ENCODE results near the gene AKAP13. TPM values are rescaled to one million over a fixed set of nuclear protein-coding genes. Genes with fewer than 3 reads are reported as not detected.
"Not testable (repeated sequence)": the region's sequence is repeated elsewhere in the genome, so short reads cannot be mapped to it uniquely, and the experiment has no call there.

Gene AKAP13
- total RNA-seq, 2 experiments from 2014 or later = 85.1 to 104 TPM

GRCh38 chr15:85340321-85340665, 40.1 kb upstream of the AKAP13 start:
- POLR2A ChIA-PET = interaction anchor here (0.6 kb wide), 1 partner anchor 41 kb away, joined by 3 read pairs; no protein-coding TSS in a partner anchor
- Mint-ChIP-seq H3K9me3 (ENCODE audit: low read depth) (no peaks in the 10 kb centered on the region), H3K27me3 (no peaks in the 10 kb centered on the region), H3K4me3 (no peak overlapping the region), H3K36me3 (ENCODE audit: low read depth) (no peaks in the 10 kb centered on the region), H3K27ac (no peak overlapping the region), H3K4me1 (peaks cover 5% of the 10 kb centered on the region)
- no peak for DNase-seq
- no peak for ATAC-seq
- CTCF ChIA-PET = interaction anchor here (1.0 to 1.6 kb wide), 2 partner anchors 9 to 12 kb away, joined by 3 to 4 read pairs; no protein-coding TSS in a partner anchor
- intact Hi-C loops (cut with DNase I, micrococcal nuclease) = no loop called here

- ATAC-seq (no peak), DNase-seq (no peak)
- Mint-ChIP-seq H3K36me3 (ENCODE audit: low read depth) (no peaks in the 10 kb centered on the region), H3K9me3 (ENCODE audit: low read depth) (no peaks in the 10 kb centered on the region), H3K27ac (no peak overlapping the region), H3K4me1 (peaks cover 5% of the 10 kb centered on the region), H3K27me3 (no peaks in the 10 kb centered on the region), H3K4me3 (no peak overlapping the region)
- intact Hi-C loops (cut with DNase I, micrococcal nuclease) = no loop called here
- POLR2A ChIA-PET = no interaction called here
- CTCF ChIA-PET = interaction anchor here (1.0 kb wide), 1 partner anchor 13 kb away, joined by 3 read pairs; no protein-coding TSS in a partner anchor
Measured at GRCh38 chr15:85340852-85341251, 39.6 kb upstream of the AKAP13 start.

DNA sequence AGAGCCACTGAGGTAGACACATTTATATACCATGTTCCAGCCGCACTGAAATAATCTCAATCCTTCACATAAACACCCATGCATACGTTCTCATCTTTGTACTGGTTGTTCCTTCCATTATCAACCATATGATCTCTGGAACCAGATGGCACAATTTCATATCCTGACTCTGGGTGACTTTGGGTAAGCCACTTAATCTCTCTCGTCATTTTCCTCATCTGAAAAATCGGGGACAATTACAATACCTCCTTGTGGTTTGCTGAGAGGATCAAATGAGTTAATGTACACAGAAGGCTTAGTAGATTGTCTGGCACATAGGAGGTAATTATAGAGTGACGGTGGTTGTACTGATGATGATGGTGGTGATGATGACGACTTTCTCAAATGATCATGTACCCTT, 38.2 kb upstream of the AKAP13 start:
- POLR2A ChIA-PET; H3K27ac Mint-ChIP-seq; H3K4me3 Mint-ChIP-seq; intact Hi-C loops (cut with DNase I, micrococcal nuclease); H3K36me3 Mint-ChIP-seq (ENCODE audit: low read depth); CTCF ChIA-PET; ATAC-seq; H3K4me1 Mint-ChIP-seq; H3K9me3 Mint-ChIP-seq (ENCODE audit: low read depth); H3K27me3 Mint-ChIP-seq; DNase-seq: not testable (repeated sequence)

DNA sequence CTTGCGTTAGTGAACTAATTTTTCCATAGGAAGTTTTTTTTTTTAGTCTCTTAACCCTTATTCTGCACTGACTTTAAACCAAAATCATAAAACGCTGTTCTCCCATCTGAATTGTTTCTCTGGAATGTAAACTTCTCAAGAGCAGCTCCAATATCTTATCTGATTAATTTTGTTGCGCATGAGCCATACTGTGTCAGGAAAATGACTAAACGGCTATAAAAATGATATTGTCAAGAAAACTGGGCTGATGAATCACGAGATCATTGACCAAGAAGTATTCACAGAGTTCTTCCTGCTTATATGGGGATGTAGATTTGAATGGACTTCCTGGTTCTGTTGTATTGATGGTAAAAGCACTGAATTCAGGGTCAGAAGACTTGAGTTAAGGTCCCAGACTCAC, 37.0 kb upstream of the AKAP13 start:
- POLR2A ChIA-PET; ATAC-seq; intact Hi-C loops (cut with DNase I, micrococcal nuclease); H3K36me3 Mint-ChIP-seq (ENCODE audit: low read depth); H3K4me3 Mint-ChIP-seq; H3K27me3 Mint-ChIP-seq; CTCF ChIA-PET; H3K9me3 Mint-ChIP-seq (ENCODE audit: low read depth); DNase-seq; H3K27ac Mint-ChIP-seq; H3K4me1 Mint-ChIP-seq: not testable (repeated sequence)

DNA sequence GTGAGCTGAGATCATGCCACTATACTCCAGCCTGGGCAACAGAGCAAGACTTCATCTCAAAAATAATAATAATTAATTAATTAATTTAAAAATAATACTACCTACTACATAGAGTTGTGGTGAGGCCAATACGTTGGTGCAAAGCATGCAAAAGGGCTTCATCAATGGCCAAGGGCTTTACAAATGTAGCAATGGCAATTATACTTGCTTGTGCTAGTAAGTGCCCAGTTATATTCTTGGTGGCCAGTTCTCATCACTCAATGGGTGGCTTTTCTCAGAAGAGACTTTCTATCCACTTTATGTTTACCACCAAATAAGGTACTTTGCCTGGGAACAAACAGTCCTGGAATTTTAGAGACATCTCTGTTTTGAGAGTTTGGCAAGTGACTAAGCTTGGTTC, 36.2 kb upstream of the AKAP13 start:
- H3K27me3 Mint-ChIP-seq; H3K4me3 Mint-ChIP-seq; POLR2A ChIA-PET; DNase-seq; H3K36me3 Mint-ChIP-seq (ENCODE audit: low read depth); ATAC-seq; H3K4me1 Mint-ChIP-seq; H3K9me3 Mint-ChIP-seq (ENCODE audit: low read depth); H3K27ac Mint-ChIP-seq; CTCF ChIA-PET; intact Hi-C loops (cut with DNase I, micrococcal nuclease): not testable (repeated sequence)

DNA sequence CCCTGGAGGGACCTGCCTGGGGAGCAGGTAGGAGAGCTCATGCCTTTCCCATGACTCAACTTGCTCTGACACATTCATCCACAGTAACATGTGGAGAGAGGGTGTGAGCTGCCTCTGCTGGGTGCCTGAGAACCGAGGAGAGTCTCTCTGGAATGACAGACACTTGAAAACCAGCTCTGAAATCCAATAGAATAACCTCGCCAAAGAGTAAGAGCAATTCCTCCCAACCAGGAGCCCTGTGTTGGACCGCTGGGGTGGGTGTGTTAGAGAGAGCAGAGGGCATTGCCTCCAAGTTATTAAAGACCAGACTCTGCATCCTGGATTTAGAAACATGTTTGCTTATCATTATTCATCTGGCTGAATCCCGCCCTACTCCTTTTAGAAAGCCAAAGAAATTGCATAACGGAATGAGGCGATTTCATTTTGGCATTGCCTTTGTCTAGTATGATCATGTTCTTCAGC, 35.7 kb upstream of the AKAP13 start:
- CTCF ChIA-PET; H3K36me3 Mint-ChIP-seq (ENCODE audit: low read depth); H3K27ac Mint-ChIP-seq; H3K4me1 Mint-ChIP-seq; intact Hi-C loops (cut with DNase I, micrococcal nuclease); ATAC-seq; DNase-seq; POLR2A ChIA-PET; H3K27me3 Mint-ChIP-seq; H3K4me3 Mint-ChIP-seq; H3K9me3 Mint-ChIP-seq (ENCODE audit: low read depth): not testable (repeated sequence)

DNA sequence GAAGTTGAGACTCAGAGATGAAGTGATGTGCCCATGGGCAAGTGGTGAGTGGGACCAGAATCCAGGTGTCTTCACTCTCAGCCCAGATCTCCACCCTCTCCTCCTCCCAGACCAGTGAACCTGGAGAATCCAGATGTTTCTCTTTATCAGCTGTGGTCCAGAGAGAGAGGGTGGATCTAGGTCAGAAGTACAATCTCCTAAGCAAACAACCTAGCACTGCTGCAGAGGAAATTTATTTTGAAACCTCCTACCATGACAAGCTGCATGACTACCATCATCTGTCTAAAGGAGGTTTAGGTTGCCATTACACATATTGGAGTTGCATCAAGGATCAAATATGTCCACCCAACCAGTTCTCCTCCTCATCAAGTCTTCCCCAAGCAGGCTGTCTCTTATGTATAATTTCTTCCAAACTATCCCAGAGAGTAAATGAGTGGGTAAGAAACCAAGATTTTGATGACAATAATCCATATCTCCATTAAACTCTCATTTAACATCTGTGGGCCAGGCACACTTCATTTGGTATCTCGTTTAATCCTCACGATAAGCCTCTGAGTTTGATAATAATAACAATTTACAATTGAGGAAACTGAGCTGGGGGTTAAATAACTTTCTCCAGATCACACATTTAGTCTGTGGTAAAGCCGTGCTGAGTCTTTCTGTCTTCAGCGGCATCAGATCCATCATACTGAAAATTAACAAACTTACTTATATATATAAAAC, 35.0 kb upstream of the AKAP13 start:
- H3K27me3 Mint-ChIP-seq; POLR2A ChIA-PET; H3K9me3 Mint-ChIP-seq (ENCODE audit: low read depth); intact Hi-C loops (cut with DNase I, micrococcal nuclease); H3K27ac Mint-ChIP-seq; H3K4me3 Mint-ChIP-seq; DNase-seq; H3K4me1 Mint-ChIP-seq; H3K36me3 Mint-ChIP-seq (ENCODE audit: low read depth); ATAC-seq: not testable (repeated sequence)
- CTCF ChIA-PET = interaction anchor here (1.2 kb wide), 1 partner anchor 49 kb away, joined by 3 read pairs; no protein-coding TSS in a partner anchor

GRCh38 chr15:85346462-85347084, 33.8 kb upstream of the AKAP13 start:
- ATAC-seq = peak; percentile 73
- CTCF ChIA-PET = interaction anchor here (1.2 kb wide), 1 partner anchor 50 kb away, joined by 3 read pairs; no protein-coding TSS in a partner anchor
- H3K27ac Mint-ChIP-seq; intact Hi-C loops (cut with DNase I, micrococcal nuclease); POLR2A ChIA-PET; H3K4me3 Mint-ChIP-seq; H3K4me1 Mint-ChIP-seq; H3K27me3 Mint-ChIP-seq; H3K9me3 Mint-ChIP-seq (ENCODE audit: low read depth); DNase-seq; H3K36me3 Mint-ChIP-seq (ENCODE audit: low read depth): not testable (repeated sequence)

DNA sequence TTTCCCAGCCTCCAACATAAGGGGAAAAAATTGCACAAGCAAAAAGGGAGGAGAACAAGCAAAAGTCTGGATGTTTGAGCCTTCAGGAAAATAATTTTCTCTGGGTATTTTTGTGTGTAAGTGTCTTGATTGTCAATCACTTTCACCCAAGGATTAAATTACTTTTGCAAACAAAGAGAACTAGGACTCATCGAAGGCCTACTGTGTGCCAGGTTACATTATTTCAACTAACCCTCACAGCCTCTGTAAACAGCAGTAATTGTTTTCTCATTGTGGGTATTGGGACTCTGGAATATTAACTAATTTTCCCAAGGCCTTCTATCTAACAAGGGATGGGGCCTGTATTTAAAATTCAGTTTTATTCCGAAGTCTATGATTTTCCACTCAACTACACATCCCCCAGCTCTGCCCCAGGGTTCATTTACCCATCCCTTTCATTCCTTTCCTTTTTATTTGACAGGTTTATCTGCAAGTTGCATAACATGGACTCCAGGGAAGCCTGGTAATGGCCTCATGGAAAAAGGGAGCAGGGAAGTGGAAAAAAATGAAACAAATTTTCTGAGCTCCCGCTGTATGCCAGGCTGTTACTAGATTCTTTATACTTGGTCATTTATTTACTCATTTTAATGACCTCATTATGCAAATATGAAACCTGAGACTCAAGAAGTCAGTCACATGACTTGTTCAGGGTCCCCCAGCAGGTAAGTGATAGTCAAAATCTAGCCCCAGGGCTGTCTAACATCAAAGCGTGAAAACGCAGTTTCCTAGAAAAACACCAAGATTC, 32.9 kb upstream of the AKAP13 start:
- H3K36me3 Mint-ChIP-seq (ENCODE audit: low read depth); H3K9me3 Mint-ChIP-seq (ENCODE audit: low read depth); POLR2A ChIA-PET; CTCF ChIA-PET; ATAC-seq; H3K4me3 Mint-ChIP-seq; DNase-seq; H3K27me3 Mint-ChIP-seq; H3K4me1 Mint-ChIP-seq; intact Hi-C loops (cut with DNase I, micrococcal nuclease); H3K27ac Mint-ChIP-seq: not testable (repeated sequence)

- POLR2A ChIA-PET = interaction anchor here (0.5 kb wide), 1 partner anchor 30 kb away, joined by 3 read pairs; no protein-coding TSS in a partner anchor
- DNase-seq; H3K36me3 Mint-ChIP-seq (ENCODE audit: low read depth); H3K4me1 Mint-ChIP-seq; H3K9me3 Mint-ChIP-seq (ENCODE audit: low read depth); ATAC-seq; H3K27ac Mint-ChIP-seq; intact Hi-C loops (cut with DNase I, micrococcal nuclease); H3K27me3 Mint-ChIP-seq; H3K4me3 Mint-ChIP-seq; CTCF ChIA-PET: not testable (repeated sequence)
Measured at GRCh38 chr15:85348048-85348766, 32.2 kb upstream of the AKAP13 start.

DNA sequence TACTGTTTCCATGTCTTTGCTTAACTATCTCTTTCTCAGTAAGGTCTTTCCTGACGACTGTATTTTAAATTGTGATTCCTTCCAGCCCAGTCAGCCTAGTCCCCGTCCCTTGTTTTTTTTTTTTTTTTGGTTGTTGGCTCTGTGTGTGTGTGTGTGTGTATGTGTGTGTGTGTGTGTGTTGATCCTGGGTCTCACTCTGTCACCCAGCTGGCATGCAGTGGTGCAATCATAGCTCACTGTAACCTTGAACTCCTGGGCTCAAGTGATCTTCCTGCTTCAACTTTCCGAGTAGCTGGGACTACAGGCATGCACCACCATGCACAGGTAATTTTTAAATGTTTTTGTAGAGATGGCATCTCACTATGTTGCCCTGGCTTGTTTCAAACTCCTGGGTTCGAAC, 31.3 kb upstream of the AKAP13 start:
- CTCF ChIA-PET = interaction anchor here (0.5 kb wide), 1 partner anchor 1696 kb away, joined by 3 read pairs; no protein-coding TSS in a partner anchor
- H3K4me3 Mint-ChIP-seq; H3K27ac Mint-ChIP-seq; H3K9me3 Mint-ChIP-seq (ENCODE audit: low read depth); intact Hi-C loops (cut with DNase I, micrococcal nuclease); ATAC-seq; POLR2A ChIA-PET; H3K36me3 Mint-ChIP-seq (ENCODE audit: low read depth); H3K27me3 Mint-ChIP-seq; H3K4me1 Mint-ChIP-seq; DNase-seq: not testable (repeated sequence)

All from activated CD4-positive, alpha-beta T cell treated with anti-CD3 and anti-CD28 coated beads for 36 hours (primary cell).